SKM-1 (cell line): ENCODE measurements around the gene HGS.

ENCODE experiments used
- DNase-seq: peaks from one replicate; lab custom pipeline; 2025; ENCODE audit not compliant: unreplicated experiment; lab: John Stamatoyannopoulos, UW

The HGS gene

DNA sequence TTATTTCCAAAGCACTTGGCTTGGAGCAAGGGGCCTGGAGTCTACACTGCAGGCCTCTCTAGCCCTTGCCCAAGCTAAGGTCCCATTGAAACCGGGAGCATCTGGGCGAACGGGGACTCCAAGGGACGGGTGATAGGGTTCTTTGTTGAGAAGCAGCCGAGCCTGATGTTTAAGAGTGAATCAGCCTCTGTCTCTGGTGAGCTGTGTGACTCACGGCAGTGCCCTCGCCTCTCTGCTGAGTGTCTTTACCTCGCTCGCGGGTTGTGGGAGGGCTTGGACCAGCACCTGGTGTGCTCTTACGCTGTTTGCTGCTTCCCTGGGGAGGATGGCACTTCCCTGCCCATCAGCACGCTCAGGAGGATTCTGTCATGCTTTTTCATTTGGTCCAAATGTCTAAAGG is 1.3 kb downstream of the HGS start:
- no peak for DNase-seq

DNA sequence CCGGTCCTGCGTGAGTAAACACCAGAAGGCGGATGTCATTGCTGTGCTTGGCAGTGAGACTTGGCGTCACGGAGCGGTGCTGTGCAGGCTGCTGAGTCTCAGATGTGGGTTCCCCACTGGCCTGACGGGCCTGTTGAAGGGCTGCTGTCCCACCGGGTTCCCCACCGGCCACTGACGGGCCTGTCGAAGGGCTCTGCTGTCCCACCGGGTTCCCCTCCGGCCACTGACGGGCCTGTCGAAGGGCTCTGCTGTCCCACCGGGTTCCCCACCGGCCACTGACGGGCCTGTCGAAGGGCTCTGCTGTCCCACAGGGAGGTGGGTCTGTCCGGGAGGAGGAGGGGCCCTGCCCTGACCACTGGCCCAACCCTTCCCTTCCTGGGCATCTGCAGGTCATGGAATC is 2.8 kb downstream of the HGS start:
- DNase-seq = no peak

DNA sequence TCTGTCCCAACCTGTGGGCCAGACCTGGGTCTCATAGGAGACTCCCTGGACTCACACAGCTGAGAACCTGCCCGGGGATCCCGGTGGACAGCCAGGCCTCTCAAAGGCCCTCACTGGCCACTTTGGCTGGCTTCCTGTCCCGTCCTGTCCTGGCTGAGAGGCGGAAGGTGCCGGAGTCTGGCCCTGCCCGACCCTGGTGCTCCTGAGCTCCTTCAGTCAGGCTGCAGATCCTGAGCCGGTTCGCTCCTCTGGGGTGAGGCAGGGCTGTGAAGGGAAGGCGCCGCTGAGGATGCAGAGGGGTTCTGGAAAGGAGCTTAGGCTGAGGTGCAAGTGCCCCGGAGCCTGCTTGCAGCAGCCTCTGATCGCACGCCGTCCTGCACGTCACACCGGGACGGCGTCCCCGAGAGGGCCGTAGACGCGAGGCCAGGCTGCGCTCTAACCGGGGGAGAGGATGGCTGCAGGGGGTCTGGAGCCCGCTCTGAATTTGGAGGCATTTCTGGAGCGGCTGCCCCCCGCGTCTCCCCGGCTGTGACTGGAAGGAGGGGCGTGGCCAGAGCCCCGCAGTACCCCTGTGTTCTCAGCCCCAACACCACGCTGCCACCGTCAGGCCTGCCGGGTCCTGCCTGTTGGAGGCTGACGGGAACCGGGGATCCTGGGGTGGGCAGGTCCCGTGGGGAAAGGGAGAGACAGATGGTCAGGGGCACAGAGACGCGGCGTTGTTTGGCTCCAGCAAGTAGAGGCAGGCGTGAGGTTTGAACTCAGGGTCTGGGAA is 4.1 kb downstream of the HGS start:
- no peak for DNase-seq

DNA sequence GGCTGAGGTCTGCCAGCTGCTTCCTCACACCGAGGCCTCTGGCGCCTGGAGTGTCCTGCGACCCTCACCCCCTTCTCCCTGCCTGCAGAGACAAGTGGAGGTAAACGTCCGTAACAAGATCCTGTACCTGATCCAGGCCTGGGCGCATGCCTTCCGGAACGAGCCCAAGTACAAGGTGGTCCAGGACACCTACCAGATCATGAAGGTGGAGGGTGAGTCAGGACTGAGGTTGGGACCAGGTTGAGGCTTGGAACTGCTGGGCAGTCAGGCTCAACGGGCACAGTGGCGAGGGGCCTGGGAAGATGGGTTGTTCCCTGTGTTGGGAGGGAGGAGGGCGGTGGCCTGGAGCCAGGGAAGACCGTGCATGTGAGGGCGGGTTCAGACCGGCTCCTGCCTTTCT is 4.8 kb downstream of the HGS start:
- DNase-seq = no peak

DNA sequence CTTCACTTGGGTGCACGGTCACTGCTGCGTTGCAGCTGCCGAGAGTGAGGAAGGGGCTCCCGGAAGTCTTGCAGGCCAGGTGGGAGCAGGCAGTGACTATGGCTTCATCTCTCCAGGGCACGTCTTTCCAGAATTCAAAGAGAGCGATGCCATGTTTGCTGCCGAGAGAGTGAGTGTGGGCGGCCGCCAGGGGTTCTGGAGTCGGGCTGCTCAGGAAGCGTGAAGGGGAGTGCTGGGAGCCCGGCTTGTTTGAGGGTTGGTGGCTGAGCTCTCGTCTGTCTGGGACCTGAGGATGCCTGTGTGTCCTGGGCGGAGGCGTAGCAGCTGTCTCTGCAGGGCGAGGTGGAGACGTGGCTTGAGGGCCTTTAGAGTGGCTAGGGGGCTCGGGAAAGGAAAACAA is 6.3 kb downstream of the HGS start:
- no peak for DNase-seq

DNA sequence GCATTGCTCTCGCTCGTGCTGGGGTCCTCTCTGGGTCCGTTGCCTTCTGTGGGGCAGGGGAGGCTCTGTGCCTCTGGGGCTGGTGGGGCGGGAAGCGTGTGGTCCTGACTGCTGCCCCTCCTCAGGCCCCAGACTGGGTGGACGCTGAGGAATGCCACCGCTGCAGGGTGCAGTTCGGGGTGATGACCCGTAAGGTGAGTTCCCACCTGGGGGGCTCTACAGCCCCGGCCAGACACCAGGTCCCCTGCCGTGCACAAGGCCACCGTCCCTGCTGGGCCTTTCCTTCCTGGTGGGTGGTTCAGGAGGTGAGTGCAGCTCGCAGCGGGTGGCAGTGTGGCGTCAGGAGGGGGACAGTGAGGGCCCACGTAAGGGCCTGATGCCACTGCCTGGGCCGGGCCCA is 6.7 kb downstream of the HGS start:
- DNase-seq = no peak

DNA sequence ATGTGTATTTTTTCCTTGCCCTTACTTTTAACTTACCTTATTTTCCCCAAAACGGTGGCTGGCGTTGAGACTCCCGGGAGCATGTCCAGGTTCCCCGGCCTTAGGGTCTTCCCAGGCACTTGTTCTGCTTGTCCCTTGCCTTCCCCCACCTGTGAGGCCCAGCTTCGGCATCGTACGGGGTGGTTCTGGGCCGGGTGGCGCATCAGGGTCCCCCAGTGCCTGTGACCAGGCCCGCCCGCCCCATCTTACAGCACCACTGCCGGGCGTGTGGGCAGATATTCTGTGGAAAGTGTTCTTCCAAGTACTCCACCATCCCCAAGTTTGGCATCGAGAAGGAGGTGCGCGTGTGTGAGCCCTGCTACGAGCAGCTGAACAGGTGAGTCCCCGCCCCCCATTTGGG is 7.4 kb downstream of the HGS start:
- DNase-seq = no peak

DNA sequence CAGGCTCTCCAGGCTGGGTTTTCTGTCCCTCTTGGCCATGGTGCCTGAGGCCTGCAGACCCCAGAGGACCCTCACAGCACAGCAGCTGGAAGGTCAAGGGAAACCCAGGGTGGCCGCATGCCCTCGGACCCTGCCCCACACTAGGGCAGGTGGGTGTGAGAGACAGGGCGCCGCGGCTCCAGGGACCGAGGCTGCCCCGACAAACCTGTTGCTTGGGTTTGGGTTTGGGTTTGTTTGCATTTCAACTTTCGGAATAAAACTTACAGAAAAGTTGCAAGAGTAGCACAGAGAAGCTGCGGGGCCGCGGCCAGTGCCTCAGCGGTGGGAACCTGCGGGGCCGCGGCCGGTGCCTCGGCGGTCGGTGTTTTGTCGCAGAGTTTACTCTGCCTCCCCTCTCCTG is 7.8 kb downstream of the HGS start:
- no peak for DNase-seq

DNA sequence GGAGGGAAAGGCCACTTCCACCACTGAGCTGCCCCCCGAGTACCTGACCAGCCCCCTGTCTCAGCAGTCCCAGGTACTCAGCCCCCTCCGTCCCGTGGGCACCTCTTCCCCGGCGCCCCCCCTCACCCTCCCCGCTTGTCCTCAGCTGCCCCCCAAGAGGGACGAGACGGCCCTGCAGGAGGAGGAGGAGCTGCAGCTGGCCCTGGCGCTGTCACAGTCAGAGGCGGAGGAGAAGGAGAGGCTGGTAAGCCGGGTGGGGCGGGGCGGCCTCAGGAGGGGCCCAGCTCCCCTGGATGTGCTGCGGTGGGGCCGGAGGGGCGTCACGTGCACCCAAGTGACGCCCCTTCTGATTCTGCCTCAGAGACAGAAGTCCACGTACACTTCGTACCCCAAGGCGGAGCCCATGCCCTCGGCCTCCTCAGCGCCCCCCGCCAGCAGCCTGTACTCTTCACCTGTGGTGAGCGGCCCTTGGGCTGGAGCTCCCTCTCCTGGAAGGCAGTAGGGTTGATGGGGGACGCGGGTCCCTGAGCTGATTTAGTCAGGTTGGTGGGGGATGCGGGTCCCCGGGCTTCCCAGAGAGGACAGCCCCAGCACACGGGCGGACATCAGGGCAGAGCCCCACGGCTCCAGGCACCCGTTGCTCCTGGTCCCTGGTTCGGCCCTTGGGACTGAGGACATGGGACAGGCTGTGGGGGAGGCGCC is 9.8 kb downstream of the HGS start:
- no peak for DNase-seq

DNA sequence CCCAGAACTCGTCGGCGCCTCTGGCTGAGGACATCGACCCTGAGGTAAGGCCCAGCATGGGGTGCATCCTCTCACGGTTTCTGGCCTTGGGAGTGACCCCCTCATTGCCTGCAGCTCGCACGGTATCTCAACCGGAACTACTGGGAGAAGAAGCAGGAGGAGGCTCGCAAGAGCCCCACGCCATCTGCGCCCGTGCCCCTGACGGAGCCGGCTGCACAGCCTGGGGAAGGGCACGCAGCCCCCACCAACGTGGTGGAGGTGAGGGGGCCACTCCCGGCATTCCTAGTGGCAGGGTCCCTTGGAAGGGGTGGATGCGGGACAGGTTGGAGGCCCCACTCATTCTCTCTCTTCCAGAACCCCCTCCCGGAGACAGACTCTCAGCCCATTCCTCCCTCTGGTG is 11.0 kb downstream of the HGS start:
- no peak for DNase-seq

DNA sequence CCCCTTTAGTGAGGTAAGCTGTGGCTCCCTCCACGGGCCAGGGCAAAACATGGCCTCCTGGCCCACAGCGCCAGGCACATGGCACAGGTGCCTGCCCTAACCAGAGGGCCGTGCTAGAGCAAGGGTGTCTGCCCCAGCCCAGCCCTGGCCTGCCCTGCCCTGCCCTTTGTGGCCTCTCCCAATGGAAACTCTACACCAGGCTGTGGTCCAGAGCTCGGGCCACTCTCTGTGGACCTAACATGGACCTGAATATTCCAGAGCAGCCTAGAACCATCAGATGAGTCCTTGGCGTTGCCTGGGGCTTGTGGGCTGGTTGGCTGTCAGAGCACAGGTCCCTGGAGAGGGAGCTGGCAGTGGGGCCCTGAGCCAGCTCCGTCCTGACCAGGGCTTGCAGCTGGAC is 11.4 kb downstream of the HGS start:
- no peak for DNase-seq

DNA sequence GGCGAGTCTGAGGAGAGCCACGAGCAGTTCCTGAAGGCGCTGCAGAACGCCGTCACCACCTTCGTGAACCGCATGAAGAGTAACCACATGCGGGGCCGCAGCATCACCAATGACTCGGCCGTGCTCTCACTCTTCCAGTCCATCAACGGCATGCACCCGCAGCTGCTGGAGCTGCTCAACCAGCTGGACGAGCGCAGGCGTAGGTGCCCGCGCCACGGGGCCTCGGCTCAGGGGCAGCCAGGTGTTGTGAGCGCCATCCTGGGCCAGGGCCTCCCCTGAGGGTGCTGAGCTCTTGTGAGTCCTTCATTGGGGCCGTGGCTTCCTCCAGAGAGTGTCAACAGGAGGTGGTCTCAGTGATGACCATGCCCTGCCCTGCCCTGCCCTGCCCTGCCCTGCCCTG is 12.0 kb downstream of the HGS start:
- no peak for DNase-seq

DNA sequence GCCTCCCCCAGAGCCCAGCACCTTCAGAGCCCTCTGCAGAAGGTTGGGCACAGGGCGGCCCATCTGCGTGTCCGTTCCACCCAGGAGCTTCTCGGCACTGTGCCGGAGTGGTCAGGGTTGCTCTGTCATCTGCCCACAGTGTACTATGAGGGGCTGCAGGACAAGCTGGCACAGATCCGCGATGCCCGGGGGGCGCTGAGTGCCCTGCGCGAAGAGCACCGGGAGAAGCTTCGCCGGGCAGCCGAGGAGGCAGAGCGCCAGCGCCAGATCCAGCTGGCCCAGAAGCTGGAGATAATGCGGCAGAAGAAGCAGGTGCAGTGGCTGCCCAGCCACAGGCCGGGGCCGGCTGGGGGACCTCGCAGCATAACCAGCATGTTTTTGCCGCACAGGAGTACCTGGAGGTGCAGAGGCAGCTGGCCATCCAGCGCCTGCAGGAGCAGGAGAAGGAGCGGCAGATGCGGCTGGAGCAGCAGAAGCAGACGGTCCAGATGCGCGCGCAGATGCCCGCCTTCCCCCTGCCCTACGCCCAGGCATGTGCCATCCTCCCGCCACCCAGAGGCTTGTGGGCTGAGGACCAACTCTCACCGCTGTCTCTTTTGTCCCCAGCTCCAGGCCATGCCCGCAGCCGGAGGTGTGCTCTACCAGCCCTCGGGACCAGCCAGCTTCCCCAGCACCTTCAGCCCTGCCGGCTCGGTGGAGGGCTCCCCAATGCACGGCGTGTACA is 12.6 kb downstream of the HGS start:
- no peak for DNase-seq

DNA sequence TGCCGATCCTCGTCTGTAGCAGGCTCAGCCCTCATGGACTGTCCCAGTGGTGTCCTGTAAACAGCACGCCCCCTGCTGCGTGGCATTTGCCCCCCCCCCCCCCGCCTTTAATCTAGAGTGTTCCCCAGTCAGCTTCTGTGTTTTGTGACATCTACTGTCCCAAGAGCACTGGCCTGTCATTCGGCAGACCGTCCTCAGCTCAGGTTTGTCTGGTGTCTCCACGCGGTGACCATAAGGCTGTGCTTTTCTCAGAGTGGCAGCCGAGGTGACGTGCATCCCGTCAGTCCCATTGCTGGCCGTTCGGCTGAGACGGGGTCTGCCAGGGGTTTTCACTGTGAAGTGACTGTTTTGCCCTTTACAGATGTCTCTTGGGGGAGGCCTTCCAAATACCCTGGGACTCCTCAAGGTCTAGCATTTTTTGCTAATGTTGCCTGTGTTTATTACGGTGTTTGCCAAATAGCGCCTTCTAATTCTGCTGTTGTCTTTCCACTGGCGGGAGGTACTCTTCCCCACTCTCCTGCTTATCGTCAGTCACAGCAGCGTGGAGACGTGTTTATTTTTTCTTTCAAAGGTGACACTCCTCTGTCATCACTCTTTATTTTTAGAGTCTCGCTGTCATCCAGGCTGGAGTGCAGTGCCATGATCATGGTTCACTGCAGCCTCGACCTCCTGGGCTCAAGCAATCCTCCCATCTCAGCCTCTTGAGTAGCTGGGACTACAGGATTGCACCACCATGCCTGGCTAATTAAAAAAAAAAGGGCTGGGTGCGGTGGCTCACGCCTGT is 13.6 kb downstream of the HGS start:
- DNase-seq = no peak

DNA sequence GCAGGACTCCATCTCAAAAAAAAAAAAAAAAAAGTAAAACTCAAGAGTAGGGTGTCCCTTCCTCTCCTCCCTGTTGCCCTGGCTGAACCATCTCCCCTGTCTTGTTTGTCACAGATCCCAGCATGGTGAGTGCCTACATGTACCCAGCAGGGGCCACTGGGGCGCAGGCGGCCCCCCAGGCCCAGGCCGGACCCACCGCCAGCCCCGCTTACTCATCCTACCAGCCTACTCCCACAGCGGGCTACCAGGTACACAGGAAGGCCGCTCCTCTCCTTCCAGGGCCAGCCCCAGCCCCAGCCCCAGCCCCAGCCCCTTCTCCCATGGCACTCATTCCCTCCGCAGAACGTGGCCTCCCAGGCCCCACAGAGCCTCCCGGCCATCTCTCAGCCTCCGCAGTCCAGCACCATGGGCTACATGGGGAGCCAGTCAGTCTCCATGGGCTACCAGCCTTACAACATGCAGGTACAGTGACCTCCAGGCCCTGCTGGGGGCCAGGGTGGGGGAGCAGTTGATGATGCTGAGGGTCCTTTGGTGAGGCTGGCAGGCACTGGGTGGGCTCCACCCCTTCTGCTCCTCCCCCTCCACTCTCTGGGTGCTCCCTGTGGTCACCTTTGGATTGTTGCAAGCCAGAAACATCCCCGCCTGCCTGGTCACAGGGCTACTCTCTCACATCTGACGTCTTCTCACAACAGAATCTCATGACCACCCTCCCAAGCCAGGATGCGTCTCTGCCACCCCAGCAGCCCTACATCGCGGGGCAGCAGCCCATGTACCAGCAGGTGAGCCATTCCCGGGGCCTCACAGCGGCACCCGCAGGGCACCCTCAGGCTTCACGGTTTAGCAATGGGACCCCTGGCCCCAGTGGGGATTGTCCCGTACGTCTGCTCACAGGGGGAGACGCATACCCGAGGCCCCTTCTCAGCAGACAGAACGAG is 16.8 kb downstream of the HGS start:
- DNase-seq = no peak

DNA sequence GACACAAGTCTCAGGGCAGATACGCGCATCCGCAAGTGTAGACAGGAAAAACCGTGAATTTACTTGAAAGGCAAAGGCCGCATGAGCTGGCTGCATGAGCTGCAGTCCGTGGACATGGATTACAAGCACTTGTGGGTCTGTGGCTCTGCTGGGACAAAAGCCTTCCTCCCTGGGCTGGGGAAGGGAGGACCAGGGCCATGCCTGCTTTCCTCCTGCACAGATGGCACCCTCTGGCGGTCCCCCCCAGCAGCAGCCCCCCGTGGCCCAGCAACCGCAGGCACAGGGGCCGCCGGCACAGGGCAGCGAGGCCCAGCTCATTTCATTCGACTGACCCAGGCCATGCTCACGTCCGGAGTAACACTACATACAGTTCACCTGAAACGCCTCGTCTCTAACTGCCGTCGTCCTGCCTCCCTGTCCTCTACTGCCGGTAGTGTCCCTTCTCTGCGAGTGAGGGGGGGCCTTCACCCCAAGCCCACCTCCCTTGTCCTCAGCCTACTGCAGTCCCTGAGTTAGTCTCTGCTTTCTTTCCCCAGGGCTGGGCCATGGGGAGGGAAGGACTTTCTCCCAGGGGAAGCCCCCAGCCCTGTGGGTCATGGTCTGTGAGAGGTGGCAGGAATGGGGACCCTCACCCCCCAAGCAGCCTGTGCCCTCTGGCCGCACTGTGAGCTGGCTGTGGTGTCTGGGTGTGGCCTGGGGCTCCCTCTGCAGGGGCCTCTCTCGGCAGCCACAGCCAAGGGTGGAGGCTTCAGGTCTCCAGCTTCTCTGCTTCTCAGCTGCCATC is 17.7 kb downstream of the HGS start:
- DNase-seq = no peak

DNA sequence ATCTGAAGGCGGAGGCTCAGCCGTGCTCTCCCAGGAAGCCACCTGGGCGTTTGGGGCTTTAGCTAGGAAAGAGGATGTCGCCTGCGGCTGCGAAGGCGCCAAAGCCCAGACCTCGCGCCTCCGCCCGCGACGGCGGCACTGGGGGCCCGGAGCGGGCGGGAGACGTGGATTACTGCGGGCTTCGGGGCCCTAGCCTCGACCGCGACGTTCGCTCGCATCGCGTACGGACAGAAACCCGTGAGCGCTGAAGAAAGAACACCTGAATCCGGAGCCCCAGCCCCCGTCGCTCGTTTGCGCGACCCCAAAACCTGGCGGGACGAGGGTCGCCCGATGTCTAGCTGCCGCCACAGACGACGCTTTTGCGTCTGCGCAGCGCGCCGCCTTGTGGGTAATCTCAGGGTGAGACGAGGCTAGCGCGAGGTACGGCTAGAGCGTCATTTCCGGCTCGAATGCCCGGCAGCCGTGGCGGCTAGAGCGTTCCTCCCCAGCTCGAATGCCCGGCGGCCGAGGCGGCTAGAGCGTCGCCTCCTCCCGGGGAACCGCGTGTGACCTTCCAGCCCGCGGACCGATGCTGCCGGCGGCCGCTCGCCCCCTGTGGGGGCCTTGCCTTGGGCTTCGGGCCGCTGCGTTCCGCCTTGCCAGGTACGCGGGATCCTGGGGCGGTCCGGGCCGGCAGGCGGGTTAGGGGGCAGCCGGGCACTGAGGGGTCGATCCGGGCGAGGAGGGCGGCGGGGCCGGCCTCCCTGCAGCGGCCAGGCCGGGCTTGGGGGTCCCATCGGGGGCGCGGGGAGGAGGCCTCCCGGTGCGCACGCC is 19.3 kb downstream of the HGS start, which contains the start of gene MRPL12:
Gene MRPL12 (plus strand): TSS at position 434 of the 813 bp plus-strand sequence. CDS start 135 bp downstream, at position 569.
- peak; percentile 75 for DNase-seq
